D341Med (cell line): ENCODE measurements around the gene ATP6V1G3.
"Not testable (repeated sequence)": the region's sequence is repeated elsewhere in the genome, so short reads cannot be mapped to it uniquely, and the experiment has no call there.

Source experiments
- DNase-seq: peaks from one replicate; pipeline ENCODE4 v3.0.0; 2012; ENCODE audit warnings: low spot score

The ATP6V1G3 gene

DNA sequence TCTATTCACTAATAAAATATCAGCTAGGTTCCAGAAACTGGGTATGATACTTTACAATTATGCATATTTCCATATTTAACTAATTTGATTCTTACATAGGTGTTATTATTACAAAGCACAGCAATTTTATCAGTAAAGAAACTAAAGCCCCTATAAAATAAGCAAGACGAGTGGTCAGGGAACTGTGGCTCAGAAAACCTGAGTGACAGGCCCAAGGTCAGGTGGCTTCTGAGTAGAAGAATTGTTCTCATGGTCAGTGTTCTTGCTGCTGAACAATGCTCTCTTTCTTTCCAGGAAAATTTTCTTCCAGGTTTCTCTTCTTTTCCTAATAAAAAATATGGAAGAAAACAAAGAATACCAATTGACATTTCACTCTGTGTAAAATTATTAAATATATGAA lies 2.2 kb upstream of the ATP6V1G3 start:
- no peak for DNase-seq

DNA sequence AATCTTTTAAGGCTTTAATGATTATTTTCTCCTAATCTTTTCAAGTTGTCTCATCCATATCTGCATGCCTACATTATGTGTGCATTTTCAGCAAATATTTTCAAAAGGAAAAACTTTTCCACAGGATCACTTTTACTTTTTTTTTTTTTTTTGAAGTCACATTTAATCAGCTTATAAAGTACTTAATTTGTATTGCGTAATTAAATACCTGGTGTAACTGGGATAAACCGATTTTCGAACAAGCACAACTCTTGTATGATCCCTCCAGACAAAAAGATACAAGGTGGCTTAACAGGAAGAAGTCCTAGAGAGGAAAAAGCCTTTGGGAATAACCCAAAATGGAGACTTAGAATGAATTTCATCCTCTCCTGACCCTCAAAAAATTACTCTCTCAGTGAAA lies 1.3 kb upstream of the ATP6V1G3 start:
- no peak for DNase-seq

DNA sequence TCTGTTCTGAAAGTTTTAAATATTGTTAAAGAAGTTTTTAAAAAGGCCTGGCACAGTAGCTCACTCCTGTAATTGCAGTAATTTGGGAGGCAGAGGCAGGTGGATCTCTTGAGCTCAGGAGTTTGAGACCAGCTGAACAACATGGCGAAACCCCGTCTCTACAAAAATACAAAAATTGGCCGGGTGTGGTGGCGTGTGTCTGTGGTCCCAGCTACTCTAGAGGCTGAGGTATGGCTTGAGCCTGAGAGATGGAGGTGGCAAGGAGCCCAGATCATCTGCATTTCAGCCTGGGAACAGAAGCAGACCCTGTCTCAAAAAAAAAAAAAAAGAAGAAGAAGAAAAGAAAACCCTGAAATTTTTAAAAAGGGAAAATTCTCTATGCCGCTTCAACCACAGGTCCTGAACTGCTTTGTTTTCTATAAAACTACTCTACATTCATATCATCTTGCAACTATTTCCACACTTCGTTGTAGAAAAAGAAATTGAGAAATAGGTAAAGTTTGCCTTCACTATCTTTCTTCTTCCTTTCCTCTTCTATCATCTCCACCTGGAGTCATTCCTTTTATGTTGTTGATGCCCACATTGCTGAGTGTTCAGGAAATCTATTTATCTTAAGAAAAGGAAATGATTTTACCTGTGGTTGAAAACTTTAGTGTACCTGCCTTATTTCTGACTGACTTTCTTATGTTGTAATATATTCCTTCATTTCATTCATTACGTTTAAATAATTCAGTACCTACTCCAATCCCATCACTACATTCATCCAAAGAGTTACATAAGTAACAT lies 1.7 kb downstream of the ATP6V1G3 start:
- DNase-seq, result no peak

DNA sequence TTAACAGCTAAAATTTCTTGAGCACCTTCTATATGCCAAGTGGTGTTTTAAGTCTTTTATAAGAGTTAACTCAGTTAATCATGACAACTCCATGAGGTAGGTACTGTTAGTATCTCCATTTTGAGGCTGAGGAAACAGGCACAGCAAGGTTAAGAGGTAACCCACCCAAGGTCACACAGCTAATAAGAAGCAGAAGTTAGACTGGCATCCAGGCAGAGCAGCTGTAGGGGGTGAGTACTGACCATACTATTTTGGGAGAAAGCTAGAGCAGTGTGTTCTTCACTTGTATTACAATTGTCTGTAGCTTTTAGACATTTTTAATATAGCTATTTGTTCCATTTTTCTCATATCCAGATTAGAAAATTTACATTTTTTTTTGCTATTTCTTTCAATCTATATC lies 4.8 kb downstream of the ATP6V1G3 start:
- no peak for DNase-seq

DNA sequence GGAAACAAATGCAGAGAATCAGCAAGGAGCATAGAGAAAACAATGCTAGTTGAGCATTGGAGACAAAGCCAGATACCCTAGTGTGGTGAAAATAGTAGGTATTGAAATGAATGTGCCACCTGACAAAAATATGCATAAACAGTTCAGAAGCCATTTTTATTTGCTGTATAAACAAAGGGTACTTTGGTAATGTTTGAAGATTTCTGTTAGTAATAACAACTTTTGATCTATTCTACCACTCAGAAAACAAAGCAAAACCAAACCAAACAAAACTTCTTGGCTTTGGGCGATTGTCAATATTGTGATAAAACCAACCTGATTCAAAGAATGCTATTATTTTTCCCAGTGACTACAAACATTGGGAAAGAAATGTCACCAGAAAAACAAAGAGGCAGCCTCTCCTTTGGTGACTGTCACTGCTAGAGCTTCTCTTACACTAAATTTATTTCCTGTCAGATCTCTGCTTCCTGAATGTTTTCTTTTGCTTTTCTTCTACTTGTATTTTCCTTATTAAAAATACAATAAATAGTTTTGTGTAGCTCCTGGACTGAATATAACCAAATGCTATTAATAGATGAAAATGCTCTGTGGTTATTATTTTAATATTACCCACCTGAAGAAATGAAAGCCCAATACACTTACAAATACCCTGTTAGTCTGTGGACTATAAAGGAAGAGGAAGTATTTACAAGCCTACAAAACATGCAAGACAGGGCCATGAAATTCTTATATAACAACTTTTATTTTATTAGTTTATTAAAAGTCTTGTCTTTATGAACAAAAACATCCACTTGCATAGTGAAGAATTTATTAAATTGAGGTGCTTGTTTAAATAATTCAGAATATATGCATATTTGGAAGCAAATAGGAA lies 5.7 kb downstream of the ATP6V1G3 start:
- DNase-seq, result no peak

DNA sequence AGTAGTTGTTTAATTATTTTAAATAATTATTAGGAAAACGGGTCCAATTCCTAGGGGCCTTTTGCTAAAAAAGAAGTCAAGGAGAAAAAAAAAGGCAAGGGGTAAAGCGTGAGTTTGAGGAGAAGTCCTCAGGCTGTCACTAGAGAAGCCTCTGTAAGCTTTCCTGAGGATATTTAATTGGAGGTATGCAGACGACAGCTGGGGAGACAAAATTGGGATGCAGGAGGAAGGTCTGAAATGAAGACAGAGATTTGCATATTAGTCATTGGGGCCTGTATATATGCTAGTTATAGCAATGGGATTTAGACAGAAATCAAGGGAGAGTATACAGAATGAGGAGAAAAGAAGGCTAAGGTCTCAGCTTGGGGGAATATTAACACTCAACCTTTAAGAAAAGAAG lies 8.6 kb downstream of the ATP6V1G3 start:
- no peak for DNase-seq

DNA sequence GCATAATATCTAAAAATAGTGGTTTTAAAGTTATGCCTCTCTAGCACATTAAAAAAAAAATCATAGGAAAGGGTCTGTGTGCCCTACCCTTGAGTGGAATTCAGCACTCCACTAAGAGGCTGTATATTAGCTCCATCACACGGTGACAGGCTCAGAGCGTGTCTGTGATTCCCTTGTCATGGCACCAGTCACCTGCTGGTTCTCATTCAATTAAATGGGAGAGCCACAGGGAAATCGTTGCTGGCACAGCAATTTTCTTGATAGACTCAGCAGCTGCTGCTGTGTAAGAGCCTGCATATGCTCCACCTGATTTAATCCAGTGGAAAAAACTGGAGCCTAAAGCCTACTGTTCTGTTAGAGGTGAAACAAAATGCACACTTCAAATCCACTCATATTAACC lies 9.5 kb downstream of the ATP6V1G3 start:
- peak; percentile 81 for DNase-seq

DNA sequence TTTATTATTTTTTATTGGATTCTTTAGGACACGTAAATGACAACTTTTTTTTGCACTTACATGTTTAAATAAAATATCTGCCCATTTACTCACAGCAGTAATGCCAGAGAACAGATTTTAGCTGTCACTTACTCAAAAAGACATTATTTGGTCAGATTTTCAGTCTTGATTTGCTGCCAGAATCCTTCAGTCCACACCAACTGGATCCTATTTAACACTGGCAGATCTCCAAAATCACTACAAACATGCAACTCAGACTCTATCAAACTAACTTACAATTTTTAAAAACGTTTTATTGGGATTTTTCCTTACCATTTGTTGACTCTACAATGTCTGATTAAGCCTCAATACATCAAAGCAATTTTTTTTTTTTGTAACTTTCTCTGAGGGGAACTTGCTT lies 11.1 kb downstream of the ATP6V1G3 start:
- no peak for DNase-seq

DNA sequence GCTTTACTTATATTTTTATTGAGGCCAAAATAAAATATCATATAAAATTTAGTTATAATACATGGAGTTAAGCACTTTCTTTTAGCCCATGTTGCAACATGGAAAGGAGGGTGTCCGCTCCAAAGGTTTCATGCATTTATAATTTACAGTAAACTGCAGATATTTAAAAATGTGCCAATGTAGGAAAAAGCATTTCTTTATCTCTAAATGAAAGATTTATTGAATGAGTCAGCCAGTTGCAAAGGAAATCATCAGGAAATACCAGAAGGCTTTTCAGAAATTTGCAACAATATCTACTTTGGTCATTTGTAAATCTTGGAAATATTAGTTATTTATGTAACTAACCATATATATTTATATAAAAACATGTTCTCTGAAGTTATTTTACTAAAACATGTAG lies 12.1 kb downstream of the ATP6V1G3 start:
- DNase-seq, result no peak

DNA sequence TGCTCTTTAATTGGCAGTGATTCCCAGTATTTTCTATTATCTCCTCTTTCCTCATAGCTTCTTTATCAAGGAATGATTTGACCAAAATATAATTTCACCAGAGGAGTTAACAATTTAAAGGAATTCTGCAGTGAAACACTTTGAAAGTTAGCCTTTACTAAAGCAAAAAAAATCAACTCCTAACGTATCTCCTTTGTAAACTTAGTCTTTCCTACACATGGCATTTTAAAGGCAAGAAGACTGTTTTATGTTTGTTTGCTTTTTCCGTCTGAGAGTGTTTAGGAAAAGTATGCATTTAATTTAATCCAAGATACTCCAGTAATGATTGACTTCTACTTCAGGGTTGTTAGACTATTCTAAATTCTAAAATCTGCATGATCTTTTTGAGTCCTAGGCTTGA lies 15.9 kb downstream of the ATP6V1G3 start:
- DNase-seq, result no peak

DNA sequence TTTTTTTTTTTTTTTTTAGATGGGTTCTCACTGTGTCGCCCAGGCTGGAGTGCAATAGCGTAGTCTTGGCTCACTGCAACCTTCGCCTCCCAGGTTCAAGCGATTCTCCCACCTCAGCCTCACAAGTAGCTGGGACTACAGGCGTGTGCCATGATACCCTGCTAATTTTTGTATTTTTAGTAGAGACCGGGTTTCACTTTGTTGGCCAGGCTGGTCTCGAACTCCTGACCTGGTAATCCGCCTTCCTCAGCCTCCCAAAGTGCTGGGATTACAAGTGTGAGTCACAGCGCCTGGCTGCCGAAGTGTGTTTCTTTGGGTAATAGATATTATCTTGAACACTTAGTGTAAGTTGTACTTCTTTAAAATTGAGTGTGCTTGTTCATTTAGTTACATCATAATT lies 16.4 kb downstream of the ATP6V1G3 start:
- DNase-seq, result not testable (repeated sequence)

DNA sequence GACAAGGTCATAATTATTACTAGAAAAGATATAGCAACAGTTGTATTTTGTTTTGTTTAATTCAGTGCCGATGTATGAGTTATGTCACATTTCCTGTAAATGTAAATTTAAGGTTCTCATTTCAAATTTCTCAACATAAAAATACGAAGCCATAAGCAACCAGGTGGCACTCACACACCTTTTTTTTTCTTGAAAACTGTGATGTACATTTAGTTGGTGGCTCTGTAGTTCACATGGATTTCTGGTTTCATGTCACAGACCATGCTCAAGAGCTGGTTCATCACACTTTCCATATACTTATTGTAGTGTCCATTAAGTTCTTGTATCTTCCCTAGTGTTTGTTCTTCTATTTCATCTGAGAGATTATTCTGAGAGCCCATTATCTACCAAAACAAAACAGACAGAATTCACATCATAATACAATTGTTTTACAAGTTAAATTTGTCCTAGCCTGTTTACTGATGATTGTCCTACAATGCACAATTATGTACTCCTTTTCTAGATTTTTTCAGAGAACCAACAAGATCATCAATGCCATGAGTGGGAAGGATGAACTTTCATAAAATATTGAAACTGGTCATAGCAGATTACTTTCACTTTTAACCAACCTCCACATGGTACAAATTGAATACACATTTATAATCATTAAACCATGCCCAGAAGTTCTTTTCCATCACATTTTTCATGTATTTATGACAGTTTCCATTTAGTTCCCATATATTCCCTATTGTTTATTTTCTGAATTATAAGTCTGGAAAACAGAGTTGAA lies 17.1 kb downstream of the ATP6V1G3 start:
- DNase-seq, result no peak

DNA sequence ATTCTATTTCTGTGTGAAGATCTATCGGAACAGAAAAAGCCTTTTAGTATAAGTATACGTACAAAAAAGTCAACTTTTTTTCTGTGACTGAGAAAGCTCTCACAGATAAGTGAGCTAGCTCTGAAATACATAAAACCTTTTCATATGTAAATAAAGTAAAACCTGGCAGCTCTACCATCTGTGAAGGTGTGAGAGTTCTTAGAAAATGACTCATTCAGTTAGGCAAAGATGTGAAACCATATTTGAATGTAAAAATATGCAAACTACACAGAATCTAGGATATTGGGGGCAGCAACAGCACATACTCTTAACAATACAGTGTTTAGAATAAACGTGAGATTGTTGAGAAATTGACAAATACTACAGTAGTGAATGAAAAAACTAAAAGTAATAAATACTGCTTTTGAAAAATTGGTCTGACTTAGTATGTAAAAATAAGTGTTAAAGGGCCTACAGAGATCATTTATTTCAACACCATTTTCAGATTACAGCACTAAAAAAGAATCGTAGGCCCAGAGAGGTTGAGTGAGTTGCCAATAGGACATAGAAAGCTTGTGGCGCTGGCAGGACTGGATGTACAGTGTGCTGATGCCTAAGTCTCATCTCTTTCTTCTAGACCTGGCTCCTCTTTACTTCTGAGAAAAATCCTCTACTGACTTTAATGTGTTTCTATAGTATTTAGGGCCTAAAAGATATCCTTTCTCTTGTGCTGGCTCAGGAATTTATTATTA lies 19.8 kb downstream of the ATP6V1G3 start:
- no peak for DNase-seq

DNA sequence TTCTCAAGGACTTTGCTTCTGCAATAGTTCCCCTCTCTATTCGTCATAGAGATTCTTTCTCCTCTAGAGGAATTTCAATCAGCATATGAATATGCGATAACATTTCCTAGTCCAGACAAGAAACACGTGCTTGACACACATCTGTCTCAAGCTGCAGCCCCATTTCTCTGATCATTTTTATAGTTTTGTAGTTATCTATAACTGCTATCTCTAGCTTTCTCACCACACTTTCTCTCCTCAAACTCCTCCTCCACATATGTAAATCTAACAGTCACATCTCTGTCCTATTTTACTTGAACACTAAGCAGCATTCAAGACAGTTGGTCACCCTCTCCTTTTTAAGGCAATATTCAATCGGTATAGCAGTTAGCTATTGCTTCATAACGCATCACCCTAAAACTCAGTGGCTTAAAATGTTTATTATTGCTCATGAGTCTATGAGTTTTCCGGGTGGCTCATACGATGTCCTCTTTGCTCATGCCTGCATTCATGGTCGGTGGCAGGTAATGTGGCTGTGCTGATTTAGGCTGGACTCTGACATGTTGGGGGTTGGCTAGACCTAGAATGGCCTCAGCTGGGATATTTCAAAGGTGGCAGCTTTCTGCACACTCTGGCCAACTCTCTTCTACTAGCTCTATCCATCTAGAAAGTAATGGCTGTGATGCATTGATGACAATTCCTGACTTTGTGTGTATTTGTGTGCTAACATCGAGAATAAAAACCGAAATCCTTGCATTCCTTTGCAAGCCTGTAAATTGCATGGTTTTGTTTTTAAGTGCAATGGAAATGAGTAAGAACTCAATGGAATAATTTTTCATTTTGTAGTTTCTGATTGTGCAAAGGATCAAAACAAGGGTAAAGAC lies 20.6 kb downstream of the ATP6V1G3 start:
- no peak for DNase-seq

DNA sequence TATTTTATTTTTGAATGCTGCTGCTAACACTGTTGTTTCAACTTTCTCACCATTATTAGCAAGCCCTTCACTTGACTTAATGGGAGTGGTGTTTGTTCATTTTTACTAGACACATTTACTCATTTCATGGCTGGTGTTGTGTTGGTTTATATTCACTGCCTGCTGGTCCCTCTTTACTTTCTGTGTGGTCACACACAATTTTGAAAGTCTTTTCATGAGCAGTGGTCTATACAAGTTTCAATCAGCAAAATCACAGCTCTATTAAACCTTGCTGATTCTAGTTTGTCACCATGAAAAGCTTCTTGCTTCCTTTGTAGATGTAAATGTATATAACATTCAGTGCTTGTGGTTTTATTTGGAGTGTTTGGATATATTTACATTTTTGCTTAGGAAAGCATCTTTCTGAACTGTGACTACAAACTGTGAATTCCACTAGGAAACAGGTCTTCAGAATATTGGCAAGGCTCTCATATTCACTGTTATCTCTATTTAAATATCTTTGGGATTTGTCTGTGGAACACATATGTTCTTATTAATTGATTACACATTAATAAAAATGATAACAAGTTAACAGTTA lies 22.8 kb downstream of the ATP6V1G3 start:
- no peak for DNase-seq

DNA sequence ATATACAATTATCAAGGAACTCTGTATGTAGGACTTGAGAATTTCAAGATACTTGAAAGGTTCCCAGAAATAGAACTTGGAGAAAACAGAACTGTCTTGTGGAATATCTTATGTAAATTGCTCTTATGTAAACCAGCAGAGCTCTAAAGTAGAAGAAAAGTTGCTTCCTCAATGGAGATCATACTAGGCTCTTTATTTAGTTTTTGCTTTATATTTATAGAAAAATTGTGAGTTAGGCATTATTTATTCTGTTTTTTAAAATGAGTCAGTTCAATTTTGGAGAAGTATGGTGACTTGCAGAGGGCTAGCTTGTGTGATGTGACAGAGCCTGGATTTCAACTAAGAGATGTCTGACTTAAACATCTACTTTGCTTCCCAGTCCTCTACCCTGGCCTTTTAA lies 40.4 kb downstream of the ATP6V1G3 start:
- DNase-seq, result no peak

DNA sequence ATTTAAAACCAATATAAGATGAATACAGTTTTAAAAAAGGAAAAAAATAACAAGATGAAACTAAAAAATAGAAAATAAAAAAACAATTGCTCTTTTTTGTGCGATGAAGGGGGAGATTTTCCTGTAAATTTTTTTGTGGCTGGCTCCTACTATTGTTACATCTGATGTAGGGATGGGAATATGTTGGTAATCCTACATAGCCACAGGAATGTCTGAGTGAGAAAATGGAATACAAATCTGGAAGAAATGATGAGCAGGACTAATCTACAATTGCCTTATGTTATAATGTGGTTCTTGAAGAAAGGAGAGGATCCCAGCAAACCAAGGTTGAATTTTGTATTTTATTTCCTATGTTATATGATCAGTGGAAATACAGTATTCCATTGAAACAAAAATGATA lies 40.9 kb downstream of the ATP6V1G3 start:
- no peak for DNase-seq

DNA sequence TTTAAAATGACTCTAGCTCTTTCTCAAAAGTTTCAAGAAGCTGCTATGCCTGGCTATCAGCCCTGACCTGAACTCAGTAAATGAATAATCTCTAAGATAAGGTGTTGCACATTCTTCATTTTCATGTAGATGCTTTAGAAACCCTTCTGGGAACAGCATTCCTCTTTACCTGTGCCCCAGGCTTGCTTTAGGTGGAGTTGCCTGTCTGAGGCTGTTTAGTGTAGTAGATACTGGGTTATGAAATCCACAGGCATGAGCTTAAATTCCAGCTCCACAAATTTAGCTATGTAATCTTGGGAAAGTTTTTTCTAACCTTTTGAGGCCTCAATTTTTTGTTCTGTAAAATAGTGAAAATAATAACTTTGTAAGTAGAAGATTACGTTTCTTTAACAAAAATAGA lies 41.6 kb downstream of the ATP6V1G3 start:
- DNase-seq, result no peak

DNA sequence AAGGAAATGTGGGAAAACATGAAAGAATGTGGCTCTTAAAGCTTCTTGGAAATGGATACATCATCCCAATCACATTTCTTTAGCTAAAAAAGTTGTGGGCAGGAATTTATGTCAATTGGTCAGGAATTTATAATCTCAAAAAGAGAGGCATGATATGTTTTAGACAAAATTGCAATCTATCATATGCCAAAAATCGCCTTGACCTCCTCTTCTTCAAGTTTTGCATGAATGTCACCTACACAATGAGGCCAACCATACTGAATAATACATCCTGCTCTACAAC lies 42.4 kb downstream of the ATP6V1G3 start:
- DNase-seq, result no peak

DNA sequence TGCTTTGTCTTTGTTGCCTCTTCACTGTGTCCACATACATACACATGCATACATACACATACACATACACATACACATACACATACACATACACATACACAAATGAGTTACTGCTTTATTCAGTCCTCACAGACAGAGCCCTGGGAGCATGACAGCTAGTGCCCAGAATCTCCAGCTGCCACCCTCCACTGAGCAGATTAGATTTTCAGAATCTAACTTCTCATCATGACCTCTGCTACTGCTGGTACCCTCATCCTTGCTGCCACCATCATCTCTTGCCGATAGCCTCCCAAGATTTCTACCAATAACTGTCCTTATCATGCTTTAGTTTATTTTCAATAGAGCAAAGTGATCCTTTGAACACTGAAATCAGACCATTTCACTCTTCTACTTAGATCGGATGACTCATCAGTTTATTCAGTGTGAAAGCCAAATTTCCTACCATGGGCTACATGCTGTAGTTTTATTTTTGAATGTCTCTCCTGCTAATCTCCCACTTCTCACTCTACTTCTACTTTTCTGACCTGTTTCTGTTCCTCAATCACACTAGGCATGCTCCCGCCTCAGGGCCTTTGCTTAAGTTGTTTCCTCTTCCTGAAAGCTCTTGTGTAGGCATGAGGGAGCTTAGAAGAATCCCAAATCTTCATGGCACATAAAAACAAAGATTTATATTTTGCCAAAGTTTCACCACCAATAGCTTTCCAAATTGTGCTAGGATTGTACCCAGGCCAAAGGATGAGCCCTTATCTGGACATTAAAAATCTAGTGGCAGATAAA lies 43.0 kb downstream of the ATP6V1G3 start:
- no peak for DNase-seq
